Measurements from ENCODE around the gene CDSN. TPM values are rescaled to one million over a fixed set of nuclear protein-coding genes. Genes with fewer than 3 reads are reported as not detected.

The CDSN gene
- total RNA-seq, 2 experiments from 2014 or later = not detected

- H3K4me3 Mint-ChIP-seq = peak within 1 kb of the TSS; percentile 99
- POLR2A ChIA-PET = interaction anchor here (0.6 to 2.3 kb wide), 11 partner anchors 8 to 541 kb away, joined by 3 to 10 read pairs (median 4); partner anchors contain the start of genes MRPS18B, PPP1R10 and VARS2
- no peaks in the 10 kb centered on the region for H3K9me3 Mint-ChIP-seq
- H3K27me3 Mint-ChIP-seq = no peaks in the 10 kb centered on the region
- DNase-seq (peak; percentile 99), ATAC-seq (ENCODE audit: low read depth) (peak; percentile 92)
- peaks cover 23% of the 10 kb centered on the region for H3K36me3 Mint-ChIP-seq
- peak within 1 kb of the TSS; percentile 95 for H3K27ac Mint-ChIP-seq
- H3K4me1 Mint-ChIP-seq = peaks cover 29% of the 10 kb centered on the region
Observed at GRCh38 chr6:31158140-31158862, 38.1 kb upstream of the CDSN start, which contains the start of gene TCF19. TCF19 (plus strand) TSS chr6:31158589; CDS start chr6:31159470, 881 bp downstream.

DNA sequence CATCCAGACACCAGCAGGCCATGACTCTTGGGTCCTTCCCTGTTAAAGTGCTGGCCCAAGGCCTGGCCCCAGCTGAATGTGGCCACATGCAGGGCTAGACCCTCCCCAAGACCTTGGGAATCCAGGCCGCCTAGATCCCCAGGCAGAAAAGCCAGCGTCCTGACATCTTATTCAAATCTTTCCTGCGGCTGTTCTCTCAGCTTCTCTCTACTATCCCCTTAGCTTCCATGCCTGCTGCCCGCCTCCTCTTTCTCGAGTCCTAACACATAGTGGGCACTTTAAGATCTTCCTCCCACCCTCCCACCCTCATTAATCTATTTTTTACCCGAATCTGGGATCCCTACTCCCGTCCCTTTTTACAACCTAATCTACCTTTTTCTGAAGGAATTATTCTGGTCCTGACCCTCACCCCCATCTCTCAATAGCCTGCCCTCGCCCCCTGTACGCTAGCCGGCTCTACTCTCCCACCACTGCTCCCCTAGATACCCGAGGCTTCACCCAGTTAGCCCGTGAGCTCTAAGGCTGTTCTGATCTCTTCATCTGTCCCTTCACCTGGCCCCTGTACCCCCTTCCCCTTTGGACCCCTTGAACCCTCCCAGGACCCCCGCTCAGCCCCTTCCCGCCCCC, 37.4 kb upstream of the CDSN start, which contains the start of gene CCHCR1:
Gene CCHCR1 (minus strand): TSS at position 290 of the 627 bp plus-strand sequence. CDS start 202 bp downstream, at position 88.
- Mint-ChIP-seq H3K4me3 (peak within 1 kb of the TSS; percentile 99), H3K27me3 (no peaks in the 10 kb centered on the region), H3K27ac (peak within 1 kb of the TSS; percentile 95), H3K4me1 (peaks cover 26% of the 10 kb centered on the region), H3K36me3 (peaks cover 19% of the 10 kb centered on the region), H3K9me3 (no peaks in the 10 kb centered on the region)
- DNase-seq = no peak
- POLR2A ChIA-PET = interaction anchor here (1.5 to 2.3 kb wide), 6 partner anchors 9 to 540 kb away, joined by 3 to 10 read pairs (median 4); partner anchors contain the start of genes MRPS18B, PPP1R10 and VARS2
- no peak for ATAC-seq (ENCODE audit: low read depth)

DNA sequence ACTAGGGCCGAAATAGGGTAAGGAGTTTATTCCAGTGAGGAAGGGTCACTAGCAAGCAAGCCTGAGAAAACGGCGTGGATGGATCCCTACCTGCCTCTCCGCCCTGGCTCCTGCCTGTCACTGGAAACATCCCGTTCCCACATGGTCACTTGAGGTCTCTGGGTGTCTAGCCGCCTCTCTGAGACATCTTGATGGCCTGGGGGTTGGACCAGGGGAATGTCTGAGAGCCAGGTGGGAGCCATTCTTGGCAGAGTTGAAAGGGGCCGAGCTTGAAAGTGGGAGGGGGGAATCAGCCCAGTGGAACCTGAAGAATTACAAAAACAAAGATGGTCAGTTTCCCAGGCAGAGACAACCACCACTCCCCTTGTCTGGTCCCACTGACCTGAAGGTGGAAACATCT, 36.4 kb upstream of the CDSN start:
- no peak for ATAC-seq (ENCODE audit: low read depth)
- H3K9me3 Mint-ChIP-seq = no peaks in the 10 kb centered on the region
- no peak overlapping the region for H3K27ac Mint-ChIP-seq
- H3K4me3 Mint-ChIP-seq = peak overlapping the region; percentile 99
- H3K27me3 Mint-ChIP-seq = no peaks in the 10 kb centered on the region
- POLR2A ChIA-PET = no interaction called here
- no peak for DNase-seq
- H3K4me1 Mint-ChIP-seq = peaks cover 20% of the 10 kb centered on the region
- H3K36me3 Mint-ChIP-seq = peaks cover 16% of the 10 kb centered on the region

GRCh38 chr6:31154436-31154835, 34.2 kb upstream of the CDSN start:
- no peak for ATAC-seq (ENCODE audit: low read depth)
- peaks cover 22% of the 10 kb centered on the region for H3K36me3 Mint-ChIP-seq

DNA sequence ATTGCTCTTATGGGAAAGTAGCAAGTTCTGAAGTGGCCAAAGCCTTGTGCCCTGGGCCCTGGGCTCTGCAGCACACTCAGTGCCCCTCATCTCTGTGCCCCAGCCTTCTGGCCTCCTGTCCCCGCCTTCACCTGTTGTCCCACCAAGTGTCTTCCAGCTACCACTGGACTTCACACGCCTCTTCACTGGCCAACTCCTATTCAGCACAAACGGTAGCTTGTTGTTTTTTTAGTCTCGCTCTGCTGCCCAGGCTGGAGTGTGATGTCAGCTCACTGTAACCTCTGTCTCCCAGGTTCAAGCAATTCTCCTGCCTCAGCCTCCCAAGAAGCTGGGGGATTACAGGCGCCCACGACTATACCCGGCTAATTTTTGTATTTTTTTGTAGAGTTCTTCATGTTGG, 32.5 kb upstream of the CDSN start:
- no peak for DNase-seq
- Mint-ChIP-seq H3K36me3 (peaks cover 23% of the 10 kb centered on the region), H3K27me3 (no peaks in the 10 kb centered on the region), H3K27ac (no peak overlapping the region), H3K4me3 (no peak overlapping the region), H3K9me3 (no peaks in the 10 kb centered on the region), H3K4me1 (peaks cover 6% of the 10 kb centered on the region)
- POLR2A ChIA-PET = no interaction called here
- no peak for ATAC-seq (ENCODE audit: low read depth)

More at GRCh38 chr6:31154436-31154835, 34.2 kb upstream of the CDSN start:
- H3K27ac Mint-ChIP-seq = no peak overlapping the region
- H3K4me1 Mint-ChIP-seq = peaks cover 6% of the 10 kb centered on the region
- no peak overlapping the region for H3K4me3 Mint-ChIP-seq
- no peaks in the 10 kb centered on the region for H3K27me3 Mint-ChIP-seq
- POLR2A ChIA-PET = no interaction called here
- DNase-seq = no peak
- H3K9me3 Mint-ChIP-seq = no peaks in the 10 kb centered on the region

DNA sequence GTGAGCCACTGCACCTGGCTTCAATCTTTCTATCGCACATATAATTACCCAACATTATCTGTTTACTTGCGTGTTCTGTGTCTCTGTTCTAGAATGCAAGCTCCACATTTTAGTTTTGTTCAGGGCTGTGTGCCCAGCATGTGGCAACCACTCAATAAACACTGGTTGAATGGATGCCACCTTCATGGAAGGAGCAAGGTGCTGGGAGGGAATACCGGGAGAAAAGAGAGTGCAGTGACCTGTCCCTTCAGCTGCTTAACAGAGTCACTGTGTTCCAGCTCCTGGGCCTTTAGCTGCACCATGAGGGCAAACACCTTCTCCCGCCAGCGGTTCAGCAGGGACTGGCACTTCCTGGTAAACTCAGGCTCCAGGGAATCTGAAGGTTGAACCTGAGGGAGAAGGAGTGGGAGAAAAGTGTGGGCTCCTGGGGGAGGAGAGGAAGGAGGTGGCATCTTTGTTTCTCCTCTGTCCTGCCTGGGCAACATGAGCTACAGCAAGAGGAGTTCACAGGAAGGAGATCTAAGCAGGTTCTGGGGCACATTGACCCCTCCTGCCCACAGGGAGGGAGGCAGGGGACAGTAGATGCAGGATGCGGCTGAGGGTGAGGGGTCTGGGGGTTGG, 29.7 kb upstream of the CDSN start:
- ATAC-seq (ENCODE audit: low read depth) (no peak), DNase-seq (no peak)
- Mint-ChIP-seq H3K27ac (no peak overlapping the region), H3K27me3 (no peaks in the 10 kb centered on the region), H3K36me3 (peaks cover 22% of the 10 kb centered on the region), H3K9me3 (no peaks in the 10 kb centered on the region), H3K4me1 (peaks cover 1% of the 10 kb centered on the region), H3K4me3 (no peak overlapping the region)
- POLR2A ChIA-PET = no interaction called here

GRCh38 chr6:31145386-31145785, 25.1 kb upstream of the CDSN start:
- H3K4me3 Mint-ChIP-seq = no peak overlapping the region
- no peaks in the 10 kb centered on the region for H3K27me3 Mint-ChIP-seq
- peaks cover 1% of the 10 kb centered on the region for H3K4me1 Mint-ChIP-seq
- POLR2A ChIA-PET = interaction anchor here (1.0 to 1.1 kb wide), 2 partner anchors 14 to 603 kb away, joined by 3 to 4 read pairs; no protein-coding TSS in a partner anchor
- no peaks in the 10 kb centered on the region for H3K9me3 Mint-ChIP-seq
- ATAC-seq (ENCODE audit: low read depth) (no peak), DNase-seq (no peak)
- H3K36me3 Mint-ChIP-seq = peaks cover 11% of the 10 kb centered on the region
- H3K27ac Mint-ChIP-seq = no peak overlapping the region

- Mint-ChIP-seq H3K27me3 (peaks cover 2% of the 10 kb centered on the region), H3K4me3 (no peak overlapping the region), H3K4me1 (peaks cover 1% of the 10 kb centered on the region), H3K36me3 (peaks cover 8% of the 10 kb centered on the region), H3K27ac (no peak overlapping the region), H3K9me3 (no peaks in the 10 kb centered on the region)
- DNase-seq (no peak), ATAC-seq (ENCODE audit: low read depth) (no peak)
- POLR2A ChIA-PET = interaction anchor here (0.6 to 1.0 kb wide), 2 partner anchors 221 to 603 kb away, joined by 3 read pairs; no protein-coding TSS in a partner anchor
Observed at GRCh38 chr6:31144970-31145340, 24.7 kb upstream of the CDSN start.

GRCh38 chr6:31144296-31144969, 24.2 kb upstream of the CDSN start:
- H3K27ac Mint-ChIP-seq = no peak overlapping the region
- ATAC-seq (ENCODE audit: low read depth) = no peak
- no peaks in the 10 kb centered on the region for H3K9me3 Mint-ChIP-seq

DNA sequence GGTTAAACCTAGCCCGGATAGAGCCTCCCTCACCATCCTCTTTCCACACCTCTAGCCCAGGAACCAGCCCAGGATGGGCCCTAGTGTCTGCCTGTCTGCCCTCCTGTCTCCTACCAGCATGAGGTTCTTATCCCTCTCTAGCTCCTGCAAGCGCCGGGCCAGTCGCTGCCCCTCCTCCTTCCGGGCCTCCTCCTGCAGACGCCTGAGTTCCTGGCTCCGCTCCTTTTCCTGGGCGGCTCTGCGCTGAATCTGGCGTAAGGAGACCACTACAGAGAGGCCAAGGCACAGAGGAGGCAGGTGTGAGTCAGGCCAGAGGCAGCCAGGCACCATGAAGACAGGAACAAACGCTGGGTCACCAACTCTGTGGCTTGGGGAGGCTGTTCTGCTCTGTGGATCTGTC, 22.9 kb upstream of the CDSN start:
- Mint-ChIP-seq H3K27ac (no peak overlapping the region), H3K9me3 (no peaks in the 10 kb centered on the region), H3K4me1 (peaks cover 1% of the 10 kb centered on the region), H3K36me3 (peaks cover 4% of the 10 kb centered on the region), H3K27me3 (peaks cover 2% of the 10 kb centered on the region), H3K4me3 (no peak overlapping the region)
- ATAC-seq (ENCODE audit: low read depth) (no peak), DNase-seq (no peak)
- POLR2A ChIA-PET = no interaction called here

More at GRCh38 chr6:31144296-31144969, 24.2 kb upstream of the CDSN start:
- Mint-ChIP-seq H3K27me3 (peaks cover 2% of the 10 kb centered on the region), H3K36me3 (peaks cover 6% of the 10 kb centered on the region), H3K4me3 (no peak overlapping the region), H3K4me1 (peaks cover 1% of the 10 kb centered on the region)
- no peak for DNase-seq
- POLR2A ChIA-PET = interaction anchor here (0.6 kb wide), 1 partner anchor 221 kb away, joined by 3 read pairs; no protein-coding TSS in a partner anchor

GRCh38 chr6:31142361-31142761, 22.1 kb upstream of the CDSN start:
- Mint-ChIP-seq H3K36me3 (peaks cover 4% of the 10 kb centered on the region), H3K4me3 (no peak overlapping the region), H3K27me3 (peaks cover 2% of the 10 kb centered on the region), H3K4me1 (peaks cover 7% of the 10 kb centered on the region), H3K27ac (no peak overlapping the region), H3K9me3 (no peaks in the 10 kb centered on the region)
- no peak for ATAC-seq (ENCODE audit: low read depth)
- POLR2A ChIA-PET = no interaction called here
- no peak for DNase-seq

DNA sequence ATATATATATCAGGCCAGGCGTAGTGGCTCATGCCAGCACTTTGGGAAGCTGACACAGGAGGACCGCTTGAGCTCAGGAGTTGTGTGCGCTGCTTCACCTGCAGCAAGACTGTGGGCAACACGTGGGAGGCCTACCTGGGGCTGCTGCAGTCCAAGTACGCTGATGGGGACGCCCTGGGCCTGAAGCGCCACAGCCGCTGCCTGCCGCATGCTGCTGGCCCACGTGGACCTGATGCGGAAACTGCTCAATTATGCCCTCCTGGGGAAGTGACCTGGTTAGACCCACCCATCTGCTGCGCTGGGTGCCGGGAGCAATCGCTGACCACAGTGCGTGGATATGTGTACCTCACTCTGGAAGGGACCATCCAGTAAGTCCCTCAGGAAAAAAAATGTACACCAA, 20.4 kb upstream of the CDSN start:
- Mint-ChIP-seq H3K4me1 (peaks cover 6% of the 10 kb centered on the region), H3K27me3 (peaks cover 2% of the 10 kb centered on the region), H3K36me3 (peaks cover 4% of the 10 kb centered on the region), H3K27ac (no peak overlapping the region), H3K9me3 (no peaks in the 10 kb centered on the region), H3K4me3 (no peak overlapping the region)
- POLR2A ChIA-PET = no interaction called here
- ATAC-seq (ENCODE audit: low read depth) = no peak
- no peak for DNase-seq

GRCh38 chr6:31139599-31139998, 19.4 kb upstream of the CDSN start:
- H3K9me3 Mint-ChIP-seq = no peaks in the 10 kb centered on the region

More at GRCh38 chr6:31139599-31139998, 19.4 kb upstream of the CDSN start:
- no peak overlapping the region for H3K4me3 Mint-ChIP-seq
- peaks cover 3% of the 10 kb centered on the region for H3K27me3 Mint-ChIP-seq
- peaks cover 4% of the 10 kb centered on the region for H3K36me3 Mint-ChIP-seq
- no peak for ATAC-seq (ENCODE audit: low read depth)
- peaks cover 6% of the 10 kb centered on the region for H3K4me1 Mint-ChIP-seq
- POLR2A ChIA-PET = interaction anchor here (1.1 kb wide), 1 partner anchor 18 kb away, joined by 4 read pairs; the partner anchor contains the start of genes CCHCR1 and TCF19
- H3K27ac Mint-ChIP-seq = no peak overlapping the region
- no peak for DNase-seq

Data from activated naive CD8-positive, alpha-beta T cell treated with anti-CD3 and anti-CD28 coated beads, Interleukin-2, amount 10 ng/mL, durations not matched to agents 7 days and 5 days (primary cell).